H9 (cell line): ENCODE measurements around the gene XCR1. TPM values are rescaled to one million over a fixed set of nuclear protein-coding genes. Genes with fewer than 3 reads are reported as not detected.

ENCODE experiments used
- DNase-seq: peaks from one replicate; pipeline ENCODE4 v3.0.0-alpha.2; 2017
- H2AFZ ChIP-seq: one replicate; pipeline ENCODE4 v1.6.1; 2013; ENCODE audit warnings: mild to moderate bottlenecking, low read length, control low read depth, moderate library complexity
- H2AK5ac ChIP-seq: 2 replicates; pipeline ENCODE4 v1.6.1; 2013; ENCODE audit warnings: low read length, control low read depth, mixed read lengths; ENCODE audit not compliant: insufficient read length
- H2BK120ac ChIP-seq: one replicate; pipeline ENCODE4 v1.6.1; 2013; ENCODE audit warnings: low read depth, mild to moderate bottlenecking, low read length, control low read depth, inconsistent platforms; ENCODE audit not compliant: poor library complexity, severe bottlenecking
- H2BK12ac ChIP-seq: 2 replicates; pipeline ENCODE4 v1.6.1; 2013; ENCODE audit warnings: low read length, control low read depth, mixed read lengths, low read depth; ENCODE audit not compliant: insufficient read length
- H2BK15ac ChIP-seq: 2 replicates; pipeline ENCODE4 v1.6.1; 2013; ENCODE audit warnings: low read depth, low read length, control low read depth
- H2BK20ac ChIP-seq: one replicate; pipeline ENCODE4 v1.6.1; 2013; ENCODE audit warnings: low read depth, mild to moderate bottlenecking, low read length, control low read depth, inconsistent platforms; ENCODE audit not compliant: poor library complexity, severe bottlenecking
- H2BK5ac ChIP-seq: 2 replicates; pipeline ENCODE4 v1.6.1; 2013; ENCODE audit warnings: low read length, control low read depth, mixed read lengths; ENCODE audit not compliant: insufficient read length
- H3K14ac ChIP-seq: 2 replicates; pipeline ENCODE4 v1.6.1; 2013; ENCODE audit warnings: low read length, control low read depth; ENCODE audit not compliant: insufficient read depth
- H3K18ac ChIP-seq: 2 replicates; pipeline ENCODE4 v1.6.1; 2013; ENCODE audit warnings: low read depth, mild to moderate bottlenecking, mixed read lengths, low read length, control low read depth; ENCODE audit not compliant: insufficient read length
- H3K23ac ChIP-seq: 2 replicates; pipeline ENCODE4 v1.6.1; 2013; ENCODE audit warnings: low read length, control low read depth, mixed read lengths, low read depth; ENCODE audit not compliant: insufficient read length
- H3K23me2 ChIP-seq: 2 replicates; pipeline ENCODE4 v1.6.1; 2013; ENCODE audit warnings: low read depth, mild to moderate bottlenecking, mixed read lengths, low read length, control low read depth; ENCODE audit not compliant: insufficient read length, poor library complexity, severe bottlenecking
- H3K27ac ChIP-seq: 2 replicates; pipeline ENCODE4 v1.5.1; 2013; ENCODE audit warnings: low read length, control low read depth, mixed read lengths, low read depth; ENCODE audit not compliant: insufficient read length
- H3K27me3 ChIP-seq: 2 replicates; pipeline ENCODE4 v1.6.1; 2013; ENCODE audit warnings: low read length, control low read depth, inconsistent platforms; ENCODE audit not compliant: insufficient read depth
- H3K4ac ChIP-seq: 2 replicates; pipeline ENCODE4 v1.6.1; 2013; ENCODE audit warnings: low read depth, mild to moderate bottlenecking, control low read depth, inconsistent platforms, low read length, moderate library complexity
- H3K4me1 ChIP-seq: 2 replicates; pipeline ENCODE4 v1.6.1; 2013; ENCODE audit warnings: low read length, control low read depth, inconsistent platforms; ENCODE audit not compliant: insufficient read depth
- H3K4me2 ChIP-seq: 2 replicates; pipeline ENCODE4 v1.6.1; 2013; ENCODE audit warnings: low read length, control low read depth, mixed read lengths; ENCODE audit not compliant: insufficient read length, insufficient read depth
- H3K56ac ChIP-seq: 2 replicates; pipeline ENCODE4 v1.6.1; 2013; ENCODE audit warnings: low read depth, mild to moderate bottlenecking, mixed read lengths, low read length, control low read depth; ENCODE audit not compliant: insufficient read length
- H3K79me1 ChIP-seq: 2 replicates; pipeline ENCODE4 v1.6.1; 2013; ENCODE audit warnings: low read depth, mild to moderate bottlenecking, moderate library complexity, low read length, control low read depth, inconsistent platforms; ENCODE audit not compliant: insufficient read depth, poor library complexity, severe bottlenecking
- H3K79me2 ChIP-seq: 2 replicates; pipeline ENCODE4 v1.6.1; 2013; ENCODE audit warnings: low read length, control low read depth, inconsistent platforms; ENCODE audit not compliant: insufficient read depth
- H3K9ac ChIP-seq: 2 replicates; pipeline ENCODE4 v1.6.1; 2013; ENCODE audit warnings: low read length, control low read depth, mixed read lengths; ENCODE audit not compliant: insufficient read length; ENCODE audit errors: extremely low read depth
- H3K9me3 ChIP-seq: one replicate; pipeline ENCODE4 v1.6.1; 2013; ENCODE audit warnings: low read depth, low read length, inconsistent platforms; ENCODE audit not compliant: control insufficient read depth
- H3T11ph ChIP-seq: one replicate; pipeline ENCODE4 v1.6.1; 2013; ENCODE audit warnings: mild to moderate bottlenecking, low read length, control low read depth, inconsistent platforms
- H4K20me1 ChIP-seq: one replicate; pipeline ENCODE4 v1.6.1; 2013; ENCODE audit not compliant: control insufficient read depth, insufficient read length, insufficient read depth
- H4K5ac ChIP-seq: 2 replicates; pipeline ENCODE4 v1.6.1; 2013; ENCODE audit warnings: low read depth, mild to moderate bottlenecking, mixed read lengths, low read length, control low read depth; ENCODE audit not compliant: insufficient read length
- H4K8ac ChIP-seq: replicated peaks from 2 replicates; pipeline ENCODE4 v1.6.1; 2013; ENCODE audit warnings: low read length, control low read depth, mixed read lengths, low read depth; ENCODE audit not compliant: insufficient read length
- H4K91ac ChIP-seq: 2 replicates; pipeline ENCODE4 v1.6.1; 2013; ENCODE audit warnings: low read depth, mild to moderate bottlenecking, moderate library complexity, mixed read lengths, low read length, control low read depth; ENCODE audit not compliant: insufficient read length
- H3K27ac Mint-ChIP-seq, 3 experiments: 2 replicates in 2 of 3; 3 replicates in 1 of 3; pipeline ENCODE4 v1.8.0; 2020 to 2021; ENCODE audit warnings: mixed read lengths in 3 of 3, mild to moderate bottlenecking in 1 of 3, moderate library complexity in 1 of 3
- H3K27me3 Mint-ChIP-seq: 2 replicates; pipeline ENCODE4 v1.8.0; 2021; ENCODE audit warnings: low read depth, mild to moderate bottlenecking, moderate library complexity, mixed read lengths
- H3K36me3 Mint-ChIP-seq, 3 experiments: 2 replicates in 2 of 3; 3 replicates in 1 of 3; pipeline ENCODE4 v1.8.0; 2020 to 2021; ENCODE audit warnings: low read depth in 3 of 3, mixed read lengths in 3 of 3; ENCODE audit not compliant: insufficient read depth in 1 of 3
- H3K4me1 Mint-ChIP-seq, 2 experiments: 2 replicates each; pipeline ENCODE4 v1.8.0; 2020; ENCODE audit warnings: mixed read lengths in 2 of 2
- H3K4me3 Mint-ChIP-seq, 2 experiments: 2 replicates in 1 of 2; 3 replicates in 1 of 2; pipeline ENCODE4 v1.8.0; 2020 to 2021; ENCODE audit warnings: mild to moderate bottlenecking in 2 of 2, mixed read lengths in 2 of 2, moderate library complexity in 1 of 2
- H3K9me3 Mint-ChIP-seq, 2 experiments: 2 replicates in 1 of 2; 3 replicates in 1 of 2; pipeline ENCODE4 v1.8.0; 2020; ENCODE audit warnings: mild to moderate bottlenecking in 2 of 2, mixed read lengths in 2 of 2, moderate library complexity in 1 of 2
- CTCF ChIP-seq: fragments of 200-600 bp; sonication (generic); conservative IDR thresholded peaks from 3 replicates; pipeline ENCODE4 v1.8.0; 2021; ENCODE audit warnings: antibody characterized with exemption, mild to moderate bottlenecking
- WGBS: extraction: QIAGEN DNeasy Blood & Tissue Kit; methylation state at CpG from one replicate; pipeline ENCODE4 v1.1.7; 2013; ENCODE audit warnings: missing lambda C conversion rate, low lambda C conversion rate, mixed read lengths; ENCODE audit not compliant: insufficient read length; ENCODE audit errors: extremely low coverage; 5-methylcytosine and 5-hydroxymethylcytosine counted together
- total RNA-seq: library from RNA; stranded (reverse); gene quantifications from 2 replicates; pipeline ENCODE4 v1.2.1, GENCODE V29; 2021

XCR1 gene
- total RNA-seq, 1 experiment from 2014 or later, result not detected

GRCh38 chr3:46071222-46071858, 44.1 kb upstream of the XCR1 start:
- no peak overlapping the region for H3K14ac ChIP-seq
- H3K79me2 ChIP-seq, result no peaks in the 10 kb centered on the region
- H2BK20ac ChIP-seq, result no peak overlapping the region
- H4K20me1 ChIP-seq, result no peaks in the 10 kb centered on the region
- no peak overlapping the region for H3K4ac ChIP-seq
- TF ChIP-seq CTCF, result no peak
- no peak overlapping the region for H2BK15ac ChIP-seq
- no peaks in the 10 kb centered on the region for H3K9me3 ChIP-seq
- Mint-ChIP-seq H3K36me3 (no peaks in the 10 kb centered on the region), H3K27ac (no peak overlapping the region), H3K4me3 (no peak overlapping the region), H3K9me3 (no peaks in the 10 kb centered on the region; a peak in 2 of 5 replicates), H3K27me3 (no peaks in the 10 kb centered on the region), H3K4me1 (peaks cover 6% of the 10 kb centered on the region in 2 experiments)
- H4K5ac ChIP-seq, result no peak overlapping the region
- no peak overlapping the region for H4K8ac ChIP-seq
- H3T11ph ChIP-seq, result no peak overlapping the region
- no peak overlapping the region for H3K56ac ChIP-seq
- no peaks in the 10 kb centered on the region for H3K79me1 ChIP-seq
- H2BK5ac ChIP-seq, result no peak overlapping the region
- H3K23me2 ChIP-seq, result no peaks in the 10 kb centered on the region
- no peak overlapping the region for H2AK5ac ChIP-seq
- WGBS, result no CpG with 5 or more reads among the region's 2 CpGs
- no peak for DNase-seq
- H4K91ac ChIP-seq, result no peak overlapping the region
- no peak overlapping the region for H2BK12ac ChIP-seq
- H3K9ac ChIP-seq, result no peak overlapping the region
- H3K18ac ChIP-seq, result no peak overlapping the region
- no peaks in the 10 kb centered on the region for H3K27me3 ChIP-seq
- no peak overlapping the region for H3K4me2 ChIP-seq
- H2AFZ ChIP-seq, result no peak overlapping the region
- H3K4me1 ChIP-seq, result peaks cover 4% of the 10 kb centered on the region; the same call in 1 of the 2 replicates
- H3K23ac ChIP-seq, result no peak overlapping the region
- no peak overlapping the region for H2BK120ac ChIP-seq
- H3K27ac ChIP-seq, result no peak overlapping the region
